G401.6 (cell line): Measurements from ENCODE around the gene URGCP.

Experiments
- FAIRE-seq: peaks from 2 replicates; lab custom pipeline; 2012; peaks lifted over from hg19 to GRCh38; lab: Jason Lieb, UNC

URGCP gene

GRCh38 chr7:43906331-43907010 lies at the start of gene URGCP:
Gene URGCP (minus strand): TSS chr7:43906596. CDS start chr7:43906575, 21 bp downstream.
- no peak for FAIRE-seq

- no peak for FAIRE-seq
Observed at GRCh38 chr7:43956027-43956426, 49.6 kb upstream of the URGCP start.

- peak; percentile 60 for FAIRE-seq
Observed at GRCh38 chr7:43954524-43955228, 48.3 kb upstream of the URGCP start.

GRCh38 chr7:43953071-43953470 lies 46.7 kb upstream of the URGCP start:
- no peak for FAIRE-seq

- FAIRE-seq, result no peak
Observed at GRCh38 chr7:43952028-43952427, 45.6 kb upstream of the URGCP start.

- FAIRE-seq, result no peak
Observed at GRCh38 chr7:43944286-43944685, 37.9 kb upstream of the URGCP start.

GRCh38 chr7:43943417-43944187 lies 37.2 kb upstream of the URGCP start:
- no peak for FAIRE-seq

GRCh38 chr7:43942997-43943396 lies 36.6 kb upstream of the URGCP start:
- FAIRE-seq, result no peak

- FAIRE-seq, result no peak
Observed at GRCh38 chr7:43942250-43942649, 35.9 kb upstream of the URGCP start.

GRCh38 chr7:43938892-43939482 lies 32.6 kb upstream of the URGCP start:
- FAIRE-seq, result no peak

GRCh38 chr7:43937444-43937843 lies 31.0 kb upstream of the URGCP start:
- no peak for FAIRE-seq

- no peak for FAIRE-seq
Observed at GRCh38 chr7:43933902-43934560, 27.6 kb upstream of the URGCP start.

GRCh38 chr7:43931346-43931745 lies 24.9 kb upstream of the URGCP start:
- FAIRE-seq, result no peak

GRCh38 chr7:43929529-43930457 lies 23.4 kb upstream of the URGCP start:
- FAIRE-seq, result no peak

- no peak for FAIRE-seq
Observed at GRCh38 chr7:43927810-43928209, 21.4 kb upstream of the URGCP start.

GRCh38 chr7:43926798-43927123 lies 20.4 kb upstream of the URGCP start:
- FAIRE-seq, result no peak

- FAIRE-seq, result no peak
Observed at GRCh38 chr7:43925984-43926797, 19.8 kb upstream of the URGCP start, which contains the start of gene UBE2D4. Gene UBE2D4 (plus strand): TSS chr7:43926436. CDS start chr7:43926533, 97 bp downstream.

GRCh38 chr7:43922726-43923125 lies 16.3 kb upstream of the URGCP start:
- no peak for FAIRE-seq

GRCh38 chr7:43921423-43921822 lies 15.0 kb upstream of the URGCP start:
- FAIRE-seq, result no peak

- no peak for FAIRE-seq
Observed at GRCh38 chr7:43915907-43916306, 9.5 kb upstream of the URGCP start.
